D721Med (cell line): ENCODE results near the gene EXT2.

Experiments used
- DNase-seq: peaks from one replicate; pipeline ENCODE4 v3.0.0; 2011; ENCODE audit warnings: low spot score; ENCODE audit not compliant: insufficient read length
- FAIRE-seq: peaks from 2 replicates; lab custom pipeline; 2011; peaks lifted over from hg19 to GRCh38; lab: Jason Lieb, UNC
- CTCF ChIP-seq: IDR thresholded peaks from 2 replicates; pipeline ENCODE4 v1.5.1; 2012; ENCODE audit warnings: mild to moderate bottlenecking, control low read depth; ENCODE audit not compliant: insufficient read depth; ENCODE audit errors: missing control alignments

Gene EXT2

GRCh38 chr11:44241851-44242250 lies 146.4 kb downstream of the EXT2 start:
- FAIRE-seq (no peak), DNase-seq (no peak)
- no peak for TF ChIP-seq CTCF

GRCh38 chr11:44243086-44243485 lies 147.6 kb downstream of the EXT2 start:
- no peak for DNase-seq
- FAIRE-seq, result no peak
- TF ChIP-seq CTCF, result no peak

GRCh38 chr11:44243595-44244343 lies 148.3 kb downstream of the EXT2 start:
- no peak for TF ChIP-seq CTCF
- FAIRE-seq (no peak), DNase-seq (no peak)

GRCh38 chr11:44244639-44245310 lies 149.3 kb downstream of the EXT2 start:
- DNase-seq, result no peak
- FAIRE-seq, result no peak
- no peak for TF ChIP-seq CTCF

- no peak for FAIRE-seq
- DNase-seq, result no peak
- TF ChIP-seq CTCF, result no peak
Observed at GRCh38 chr11:44246726-44247125, 151.2 kb downstream of the EXT2 start.

GRCh38 chr11:44247508-44247907 lies 152.0 kb downstream of the EXT2 start:
- FAIRE-seq (no peak), DNase-seq (no peak)
- no peak for TF ChIP-seq CTCF

GRCh38 chr11:44248109-44248508 lies 152.6 kb downstream of the EXT2 start:
- DNase-seq (no peak), FAIRE-seq (no peak)
- no peak for TF ChIP-seq CTCF
